Activated gamma-delta T cell treated with Interleukin-2 at 50 U/mL for 16 hours (primary cell): ENCODE measurements around the gene C9orf72.
A peak's percentile ranks its signal among the peaks of the same experiment; 100 is the strongest.

Experiments
- DNase-seq: peaks from one replicate; pipeline ENCODE4 v3.0.0-alpha.2; 2020

Gene C9orf72

DNA sequence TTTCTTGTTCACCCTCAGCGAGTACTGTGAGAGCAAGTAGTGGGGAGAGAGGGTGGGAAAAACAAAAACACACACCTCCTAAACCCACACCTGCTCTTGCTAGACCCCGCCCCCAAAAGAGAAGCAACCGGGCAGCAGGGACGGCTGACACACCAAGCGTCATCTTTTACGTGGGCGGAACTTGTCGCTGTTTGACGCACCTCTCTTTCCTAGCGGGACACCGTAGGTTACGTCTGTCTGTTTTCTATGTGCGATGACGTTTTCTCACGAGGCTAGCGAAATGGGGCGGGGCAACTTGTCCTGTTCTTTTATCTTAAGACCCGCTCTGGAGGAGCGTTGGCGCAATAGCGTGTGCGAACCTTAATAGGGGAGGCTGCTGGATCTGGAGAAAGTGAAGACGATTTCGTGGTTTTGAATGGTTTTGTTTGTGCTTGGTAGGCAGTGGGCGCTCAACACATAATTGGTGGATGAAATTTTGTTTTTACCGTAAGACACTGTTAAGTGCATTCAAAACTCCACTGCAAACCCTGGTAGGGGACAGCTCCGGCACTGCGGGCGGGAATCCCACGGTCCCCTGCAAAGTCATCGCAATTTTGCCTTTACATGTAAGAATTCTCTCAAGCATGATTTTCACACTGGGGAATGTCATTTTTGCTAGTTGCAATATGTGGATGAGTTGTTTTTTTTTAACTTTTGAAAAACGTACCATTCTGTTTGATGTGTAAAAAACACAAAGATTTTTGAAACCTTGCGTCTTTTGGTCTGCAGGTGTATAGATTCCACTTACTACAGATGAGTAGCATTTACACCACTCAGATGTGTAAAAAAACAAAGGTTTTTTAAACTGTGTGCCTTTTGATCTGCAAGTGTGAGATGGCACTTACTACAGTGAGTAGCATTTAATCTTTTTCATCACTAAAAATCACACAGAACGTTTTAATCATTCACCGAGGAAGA lies 631 bp upstream of the C9orf72 start:
- peak; percentile 95 for DNase-seq

DNA sequence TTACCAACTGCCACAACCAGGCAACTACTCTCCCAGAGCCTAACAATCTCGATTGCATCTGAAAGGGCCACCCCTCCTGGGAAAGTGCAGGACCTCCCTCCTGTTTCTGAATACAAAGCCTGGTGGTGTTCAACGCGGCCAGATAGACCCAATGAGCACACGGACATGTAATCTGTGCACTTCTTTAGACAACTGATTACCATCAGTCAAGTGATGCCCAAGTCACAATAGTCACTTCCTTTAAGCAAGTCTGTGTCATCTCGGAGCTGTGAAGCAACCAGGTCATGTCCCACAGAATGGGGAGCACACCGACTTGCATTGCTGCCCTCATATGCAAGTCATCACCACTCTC lies 739 bp downstream of the C9orf72 start:
- peak; percentile 54 for DNase-seq

DNA sequence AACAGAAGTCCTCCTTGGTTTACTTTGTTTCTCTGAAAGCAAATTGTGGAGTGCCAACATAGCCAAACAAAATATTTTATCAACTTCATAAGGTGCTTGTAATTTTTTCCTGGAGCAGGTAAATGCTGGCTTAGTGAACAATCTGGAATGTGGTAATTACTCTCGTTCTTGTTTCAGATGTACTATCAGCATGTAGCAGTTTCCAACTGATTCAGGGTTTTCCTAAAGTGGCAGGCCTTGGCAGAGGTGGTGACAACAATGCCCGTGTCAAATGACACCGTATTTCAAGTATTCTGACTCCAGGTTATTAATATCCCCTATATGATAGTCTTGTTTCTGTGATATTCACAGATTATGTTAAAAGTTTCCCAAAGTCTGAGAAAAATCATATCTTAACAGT lies 1.2 kb downstream of the C9orf72 start:
- DNase-seq: no peak

DNA sequence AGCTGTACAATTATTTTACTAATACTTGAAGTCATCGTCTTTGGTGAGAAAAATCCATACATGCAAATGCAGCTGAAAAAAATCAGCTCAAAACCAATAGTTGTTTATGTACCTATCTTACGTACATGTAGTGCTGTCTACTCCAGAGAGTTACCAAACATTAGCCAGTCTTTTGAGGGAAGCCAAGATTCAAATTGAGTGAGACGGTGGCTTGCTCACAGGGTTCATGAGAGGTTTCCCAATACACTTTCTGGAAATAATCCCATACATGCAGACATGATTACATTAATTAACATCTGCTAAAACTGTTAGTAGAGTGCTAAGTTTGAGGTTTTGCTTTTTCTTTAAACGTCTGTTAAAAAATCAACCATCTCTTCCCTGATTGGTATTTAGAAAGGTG lies 2.3 kb downstream of the C9orf72 start:
- DNase-seq: no peak

DNA sequence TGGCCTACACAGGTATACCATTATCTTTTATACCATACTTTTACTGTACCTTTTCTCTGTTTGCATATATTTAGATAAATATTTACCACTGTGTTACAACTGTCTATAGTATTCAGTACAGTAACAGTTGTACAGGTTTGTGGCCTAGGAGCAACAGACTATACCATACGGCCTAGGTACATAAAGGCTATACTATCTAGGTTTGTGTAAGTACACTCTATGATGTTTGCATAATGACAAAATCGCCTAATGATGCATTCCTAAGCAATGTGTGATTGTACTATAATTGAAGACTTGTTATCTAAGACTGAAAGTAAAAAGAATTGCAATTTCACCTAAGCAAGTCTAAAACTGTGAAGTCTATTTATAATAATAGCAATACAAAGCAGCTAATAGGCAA lies 3.9 kb downstream of the C9orf72 start:
- no peak for DNase-seq

DNA sequence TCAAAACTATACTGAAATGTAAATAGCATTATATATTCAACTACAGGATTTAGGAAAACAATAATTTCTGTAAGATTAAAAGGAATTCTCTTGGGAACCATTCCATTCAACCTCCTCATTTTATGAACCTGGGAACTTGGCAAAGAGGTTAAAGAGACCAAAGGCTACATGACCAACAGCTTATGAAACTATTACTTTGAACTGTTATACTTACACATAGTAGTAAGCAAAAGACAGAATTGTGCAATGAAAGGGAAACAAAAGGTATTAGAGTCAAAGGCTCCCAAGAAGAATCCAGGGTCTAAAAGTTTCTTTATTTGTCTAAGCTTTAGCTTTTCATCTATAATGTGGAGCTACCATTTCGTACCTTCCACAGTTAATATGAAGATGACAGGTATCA lies 7.2 kb downstream of the C9orf72 start:
- no peak for DNase-seq

DNA sequence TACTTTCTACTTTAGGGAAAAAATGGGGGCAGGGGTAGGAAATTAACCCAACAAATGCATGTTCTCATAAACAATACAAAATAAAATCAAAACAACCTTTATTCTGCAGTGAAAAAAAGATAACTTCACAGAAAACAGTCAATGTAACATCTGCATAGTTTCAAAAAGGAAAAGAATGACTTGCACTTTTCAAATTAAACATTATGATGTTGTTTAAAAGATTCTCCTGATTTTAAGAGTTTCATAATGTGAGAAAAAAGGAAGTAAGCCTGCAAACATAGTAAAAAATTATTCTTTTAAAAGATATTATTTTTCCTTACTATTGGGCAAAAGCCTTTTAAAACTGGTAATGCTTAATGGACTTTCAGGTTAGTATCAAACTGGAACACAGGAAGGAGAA lies 7.6 kb downstream of the C9orf72 start:
- DNase-seq: no peak

DNA sequence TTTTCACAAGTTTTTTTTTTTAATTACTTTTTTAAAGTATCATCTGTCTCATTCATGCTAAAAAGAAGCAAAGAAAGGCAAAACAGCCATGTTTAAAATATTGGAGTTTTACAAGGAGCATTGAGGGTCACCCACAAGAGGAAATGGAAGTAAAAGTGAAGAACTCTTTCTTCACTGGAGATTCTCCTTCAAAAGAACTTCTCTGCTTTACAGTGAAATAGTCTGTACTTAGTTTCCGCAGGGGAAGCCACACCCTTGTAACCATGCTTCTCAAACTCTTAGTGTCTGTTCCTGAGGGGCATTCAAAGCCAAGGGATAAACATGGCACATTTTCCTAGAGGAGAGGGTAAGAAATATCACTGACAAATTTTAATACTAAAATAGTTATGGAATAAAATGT lies 8.6 kb downstream of the C9orf72 start:
- no peak for DNase-seq

DNA sequence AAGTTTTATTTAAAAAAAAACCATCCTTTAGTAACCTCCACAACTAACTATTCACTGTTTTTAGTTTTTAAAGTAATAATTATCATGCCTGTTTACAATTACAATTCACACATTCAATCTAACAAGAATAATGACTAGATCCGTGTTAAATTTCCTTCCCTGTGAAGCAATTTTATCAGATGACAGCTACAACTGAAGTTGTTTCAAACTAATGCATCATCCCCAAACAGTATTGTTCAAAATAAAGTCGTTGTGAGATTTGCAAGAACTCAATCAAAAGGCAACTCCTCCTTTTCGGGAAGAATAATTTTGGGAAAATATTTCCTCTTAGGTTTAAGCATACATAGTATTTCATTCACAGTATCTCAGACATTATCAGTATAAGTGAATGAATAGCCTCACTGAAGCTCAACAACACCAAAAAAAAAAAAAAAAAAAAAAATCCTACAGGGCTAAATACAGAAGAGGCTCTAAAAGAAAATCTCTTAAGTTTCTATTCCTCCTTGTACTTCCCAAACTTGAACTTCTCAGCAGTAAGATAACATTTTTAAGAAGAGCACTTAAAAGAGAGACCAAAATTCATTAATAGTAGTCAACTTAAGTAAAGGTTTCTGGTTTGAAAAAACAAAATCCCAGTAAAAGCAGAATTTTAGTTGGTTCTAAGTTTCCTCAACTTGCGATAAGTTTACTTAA lies 9.4 kb downstream of the C9orf72 start:
- no peak for DNase-seq

DNA sequence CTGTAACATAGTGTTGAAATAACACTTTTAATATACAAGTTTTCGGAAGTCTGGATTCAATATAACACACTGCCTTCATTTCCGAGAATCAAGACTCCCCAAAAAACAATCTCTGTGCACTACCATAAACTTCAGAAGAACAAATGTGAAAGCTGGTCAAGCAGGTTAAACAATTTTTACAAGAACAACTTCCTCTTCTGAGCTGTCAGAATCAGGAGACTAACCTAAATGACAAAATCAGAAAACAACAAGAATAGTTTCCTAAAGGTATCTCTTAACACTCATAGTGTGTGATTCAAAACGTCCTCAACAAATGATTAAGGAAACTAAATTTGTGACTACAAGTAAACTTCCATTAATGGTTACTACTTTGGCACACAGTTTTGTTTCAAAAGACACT lies 11.6 kb downstream of the C9orf72 start:
- no peak for DNase-seq

DNA sequence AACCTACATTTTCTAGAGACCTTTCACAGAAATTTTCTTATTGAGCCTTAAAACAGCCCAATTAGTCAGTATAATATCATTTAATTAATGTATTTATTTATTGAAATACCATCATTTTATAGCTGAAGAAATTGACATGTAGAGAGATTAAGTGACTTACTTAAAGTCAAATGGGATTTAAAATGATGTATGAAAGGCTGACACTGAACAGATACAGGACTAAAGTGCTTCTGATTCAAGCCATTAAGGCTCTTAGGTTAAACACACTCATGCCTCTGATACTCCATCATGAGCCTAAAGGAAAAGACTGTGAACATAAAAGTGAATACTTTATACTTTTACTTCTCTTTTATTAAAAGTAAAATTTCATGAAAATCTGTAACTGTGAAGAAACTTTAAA lies 12.8 kb downstream of the C9orf72 start:
- no peak for DNase-seq

DNA sequence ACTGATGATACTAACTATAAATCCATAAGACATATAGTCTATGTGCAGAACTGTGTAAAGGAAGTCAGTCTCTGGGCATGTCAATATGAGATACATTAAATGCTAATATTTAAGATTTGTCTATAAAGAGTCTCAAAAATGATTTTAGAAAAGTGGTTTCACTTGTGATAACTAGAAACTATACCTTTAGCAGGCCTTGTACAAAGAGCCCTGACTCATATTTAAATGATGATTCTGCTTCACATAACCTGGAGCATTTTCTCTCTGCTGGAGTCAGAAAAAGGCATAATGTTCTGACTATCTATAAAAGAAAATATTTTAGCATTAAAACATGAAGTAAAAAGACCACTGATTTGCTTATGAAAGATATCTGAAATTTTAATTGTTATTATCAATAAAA lies 15.0 kb downstream of the C9orf72 start:
- no peak for DNase-seq

DNA sequence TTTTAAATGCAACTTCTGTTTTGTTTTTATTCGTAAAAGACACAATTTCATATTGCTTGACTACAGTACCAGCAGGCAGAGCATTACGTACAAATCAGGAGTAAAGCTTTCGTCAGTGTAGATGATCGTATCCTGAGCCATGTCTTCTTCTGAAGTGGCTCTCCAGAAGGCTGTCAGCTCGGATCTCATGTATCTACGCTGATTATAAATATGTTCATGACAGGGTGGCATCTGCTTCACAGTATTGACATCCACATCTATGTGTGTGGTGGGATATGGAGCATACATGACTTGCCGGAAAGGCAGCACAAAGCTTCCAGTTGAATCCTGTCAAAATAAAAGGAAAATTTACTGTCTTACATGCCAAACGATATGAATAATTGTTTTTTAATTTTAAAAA lies 16.8 kb downstream of the C9orf72 start:
- DNase-seq: no peak

DNA sequence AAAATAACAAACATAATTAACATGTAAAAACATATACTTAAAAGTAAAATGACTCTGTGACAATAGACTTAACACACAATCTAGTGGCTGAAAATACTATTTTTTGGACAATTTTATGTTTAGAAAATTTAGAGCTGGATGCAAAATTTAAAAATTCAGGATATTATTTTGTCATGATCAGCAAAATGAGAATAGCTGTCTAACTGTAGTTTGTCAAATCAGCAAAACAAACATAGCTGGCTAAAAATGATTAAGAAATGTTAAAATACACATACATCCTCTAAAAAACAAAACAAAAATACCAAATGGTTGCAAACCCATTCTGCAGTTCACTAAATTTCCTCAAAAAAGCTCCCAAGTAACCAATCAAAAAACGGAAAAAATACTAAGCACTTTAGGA lies 18.6 kb downstream of the C9orf72 start:
- no peak for DNase-seq

DNA sequence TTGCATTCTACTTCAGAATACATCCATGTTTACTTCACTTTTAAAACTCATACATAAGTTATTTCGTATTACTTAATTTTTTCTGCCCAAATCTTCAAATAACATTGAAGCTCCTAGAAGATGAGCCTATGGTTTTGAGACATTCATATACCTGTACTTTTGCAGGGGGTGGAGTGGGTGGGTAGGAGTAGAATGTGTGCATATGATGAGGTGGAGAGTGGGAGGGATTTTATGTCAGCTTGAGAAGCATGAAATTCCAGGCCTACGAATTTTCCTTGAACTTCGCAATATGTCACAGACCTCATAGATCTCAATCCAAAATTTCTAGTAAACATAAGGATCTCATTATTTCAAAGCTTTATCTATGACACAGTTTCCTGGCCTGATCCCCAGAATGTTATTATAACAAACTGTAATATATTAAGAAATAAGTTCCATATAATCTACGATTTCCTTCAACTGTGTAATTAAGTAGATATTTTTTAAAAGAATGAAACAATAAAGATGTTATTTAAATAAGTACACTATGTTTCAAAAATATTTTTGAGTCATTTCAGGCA lies 24.0 kb downstream of the C9orf72 start:
- DNase-seq: no peak

DNA sequence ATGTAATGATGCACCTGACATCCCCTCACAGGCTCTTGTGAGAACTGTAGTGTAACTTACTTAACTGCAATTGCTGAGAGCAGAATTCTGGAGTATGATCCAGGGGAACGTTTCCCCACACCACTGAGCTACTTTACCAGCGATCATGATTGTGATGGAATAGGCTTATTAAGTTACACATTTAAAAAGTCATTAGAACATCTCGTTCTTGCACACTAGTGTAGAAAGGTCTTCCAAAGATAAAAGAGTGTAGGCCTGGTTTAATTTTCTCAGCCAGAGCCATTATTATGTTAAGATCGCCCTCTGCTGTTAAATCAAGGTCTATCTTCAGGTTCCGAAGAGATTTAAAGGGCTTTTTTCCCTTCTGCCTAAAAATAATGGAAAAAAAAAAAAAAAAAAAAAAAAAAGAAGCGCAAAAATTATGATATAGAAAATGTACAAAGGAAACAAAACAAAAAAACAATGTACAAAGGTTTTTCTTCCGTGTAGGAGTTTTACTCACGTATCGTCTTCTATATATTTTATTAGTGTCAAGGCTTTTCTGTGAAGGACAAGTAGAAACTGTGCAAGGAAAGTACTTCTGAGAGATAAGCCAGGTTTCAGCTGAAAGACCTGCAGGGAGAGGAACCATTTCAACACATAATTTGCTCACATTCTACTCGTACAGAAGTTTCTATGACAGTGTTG lies 25.1 kb downstream of the C9orf72 start:
- DNase-seq: no peak

DNA sequence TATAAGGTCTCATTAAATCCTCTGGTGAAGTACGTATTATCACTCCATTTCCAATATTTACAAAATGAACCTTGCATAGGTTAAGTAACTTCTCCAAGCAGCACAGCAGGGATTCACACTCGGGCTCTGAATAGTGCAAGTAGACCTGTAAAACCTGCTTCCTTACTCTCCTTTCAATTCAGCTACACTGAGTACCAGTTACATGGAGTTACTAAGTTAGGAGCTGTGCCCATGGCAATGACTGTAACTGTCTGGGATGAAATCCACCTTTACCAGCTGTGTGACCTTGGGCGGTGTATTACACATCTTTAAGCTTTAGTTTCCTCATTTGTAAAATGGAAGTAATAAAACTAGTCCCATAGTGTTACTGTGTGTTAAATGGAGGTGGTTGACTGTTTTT lies 27.8 kb downstream of the C9orf72 start:
- no peak for DNase-seq

DNA sequence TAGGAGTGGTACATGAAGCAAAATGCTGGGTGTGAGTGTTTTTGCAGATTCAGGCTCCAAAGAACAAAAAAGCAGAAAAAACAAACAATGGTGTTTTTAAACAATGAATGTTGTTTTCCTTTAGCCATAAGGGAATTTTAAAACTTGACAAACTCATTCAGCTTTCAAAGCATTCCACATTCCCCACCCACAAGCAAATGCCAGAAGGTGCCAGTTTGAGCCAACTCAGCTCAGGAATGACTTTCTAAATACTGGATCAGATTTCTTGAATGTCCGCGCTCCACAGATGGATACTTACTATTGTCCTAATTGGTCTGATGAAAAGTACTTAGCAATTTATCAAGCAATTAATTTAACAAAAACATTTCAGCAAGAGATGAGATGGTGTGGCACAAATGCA lies 30.8 kb downstream of the C9orf72 start:
- DNase-seq: no peak

DNA sequence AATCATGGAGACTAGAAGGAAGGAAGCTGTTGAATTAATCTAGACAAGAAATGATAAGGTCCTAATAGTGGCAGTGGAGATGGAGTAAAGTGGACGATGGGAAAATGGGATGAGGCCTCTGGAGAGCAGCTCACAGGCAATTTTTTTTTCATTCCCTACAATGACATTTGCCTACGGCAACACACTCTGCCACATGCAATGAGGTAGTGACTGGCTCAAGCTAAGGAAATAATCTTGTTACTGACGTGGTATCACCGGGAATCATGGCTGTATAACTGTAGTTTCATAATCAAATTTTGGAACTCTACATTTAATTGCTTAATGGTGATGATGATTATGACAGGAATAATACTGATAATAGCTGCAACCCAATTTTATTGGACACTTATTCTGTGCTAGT lies 31.5 kb downstream of the C9orf72 start:
- no peak for DNase-seq

DNA sequence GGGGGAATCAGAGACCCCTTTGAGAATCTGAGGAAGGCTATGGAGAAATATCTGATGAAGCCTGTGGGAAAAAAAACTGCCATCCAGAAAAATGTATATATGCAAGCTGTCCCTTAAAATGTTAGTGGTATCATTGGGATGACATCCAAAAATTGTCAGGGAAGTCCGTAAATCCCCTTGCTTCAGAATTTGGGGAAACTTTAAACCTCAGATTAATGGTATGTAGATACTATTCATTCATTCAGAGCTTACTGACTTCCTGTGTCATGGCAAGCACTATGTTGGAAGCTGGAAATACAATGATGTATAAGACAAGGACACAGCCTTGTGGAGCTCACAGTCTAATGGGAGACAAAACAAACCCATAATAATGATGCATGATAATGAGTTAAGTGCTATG lies 32.8 kb downstream of the C9orf72 start:
- DNase-seq: no peak

DNA sequence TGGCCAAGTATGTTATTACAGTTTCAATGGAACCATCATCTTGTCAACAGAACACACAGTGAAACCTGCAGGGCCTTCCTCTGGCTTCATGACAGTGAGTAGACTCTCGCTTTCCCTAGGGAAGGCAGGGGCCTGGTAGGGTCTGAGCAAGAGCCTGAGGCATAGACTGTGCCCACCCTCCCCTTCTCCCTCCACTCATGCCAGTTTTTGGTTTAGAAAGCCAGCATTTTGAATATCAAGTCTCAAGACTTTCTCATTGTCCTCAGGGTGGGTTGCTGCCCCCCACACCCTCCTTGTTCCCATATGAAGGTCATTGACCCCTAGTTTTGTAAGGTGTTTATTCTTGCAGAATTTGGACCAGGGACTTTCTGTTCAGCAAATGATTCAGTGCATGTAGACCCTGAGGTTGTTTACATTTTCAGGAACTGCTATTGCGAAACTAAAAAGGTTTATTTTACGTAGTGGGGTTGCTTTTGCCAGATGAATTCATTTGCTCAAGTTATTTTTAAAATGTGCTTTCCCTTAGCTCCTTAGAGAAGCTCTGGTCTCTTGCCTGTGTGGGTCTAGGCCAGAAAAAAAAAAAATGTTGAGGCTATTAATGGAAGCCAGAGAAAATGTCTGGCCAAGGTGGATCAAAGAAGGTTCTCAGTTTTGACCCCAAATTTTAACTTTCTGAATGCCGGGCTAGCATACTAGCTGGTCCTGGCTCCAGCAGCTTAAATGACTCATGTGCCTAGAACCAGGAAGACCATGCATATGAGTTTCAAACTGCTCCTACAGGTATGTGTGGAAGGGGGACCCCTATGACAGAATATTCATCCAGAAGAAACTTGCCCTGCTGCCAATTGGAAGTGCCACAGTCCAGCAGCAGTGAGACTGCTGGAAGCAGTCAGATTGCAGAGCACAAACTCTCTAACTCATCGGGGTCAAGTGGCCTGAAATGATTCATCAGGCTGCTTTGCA lies 33.5 kb downstream of the C9orf72 start:
- no peak for DNase-seq

DNA sequence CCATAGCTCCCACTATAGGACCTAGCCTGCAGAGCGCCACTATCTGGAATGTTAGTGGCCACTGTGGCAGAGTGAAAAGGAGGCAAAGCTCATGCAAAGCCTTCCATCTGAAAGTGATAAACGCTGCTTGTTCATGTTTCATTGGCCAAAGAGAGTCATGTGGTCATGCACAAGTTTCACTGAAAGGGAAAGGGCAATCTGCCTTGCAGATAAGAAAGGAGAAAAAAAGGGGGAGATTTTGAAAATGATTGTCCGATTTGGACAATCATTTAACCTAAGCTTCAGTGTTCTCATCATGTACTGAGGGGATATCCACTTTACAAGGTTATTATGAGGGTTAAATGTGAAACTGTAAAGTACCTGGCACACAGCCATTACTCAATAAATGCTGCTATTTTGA lies 34.6 kb downstream of the C9orf72 start:
- no peak for DNase-seq
